B cell (primary cell): ENCODE measurements around the gene NTM. TPM values are rescaled to one million over a fixed set of nuclear protein-coding genes. Genes with fewer than 3 reads are reported as not detected.

ENCODE experiments used
- ATAC-seq: fragments of 200-7000 bp; cut with Tn5 transposase; one replicate; pipeline ENCODE4 v1.10.0; 2021; ENCODE audit warnings: low read depth, mild to moderate bottlenecking, moderate number of reproducible peaks, moderate library complexity
- CTCF ChIA-PET: fragments of 350-600 bp; sonication (Branson Sonifier 250); formaldehyde crosslinking; loops from one replicate; lab custom pipeline; 2021; ENCODE audit warnings: antibody characterized with exemption, inconsistent platforms; lab: Charles Lee
- POLR2A ChIA-PET: fragments of 350-600 bp; sonication (Branson Sonifier 250); formaldehyde crosslinking; loops from one replicate; lab custom pipeline; 2021; ENCODE audit warnings: antibody characterized with exemption; lab: Charles Lee
- DNase-seq: peaks from one replicate; pipeline ENCODE4 v3.0.0; 2013
- H2AFZ ChIP-seq: 2 replicates; pipeline ENCODE4 v1.6.1; 2012; ENCODE audit warnings: mild to moderate bottlenecking, low read depth, low read length; ENCODE audit not compliant: insufficient read depth, poor library complexity, severe bottlenecking
- H3K27ac ChIP-seq, 2 donors: 1 replicate in 1 of 2; 2 replicates in 1 of 2; pipeline ENCODE4 v1.5.1; 2012 to 2013; ENCODE audit warnings: low read length in 2 of 2, mild to moderate bottlenecking in 2 of 2, moderate library complexity in 1 of 2
- H3K27me3 ChIP-seq, 4 experiments: fragments of 200-600 bp in 1 of 4; sonication (generic) in 1 of 4; replicated peaks in 1 of 4; 1 replicate in 2 of 4; 2 replicates in 2 of 4; pipeline versions ENCODE4 v1.6.1 to v1.7.0; 2013 to 2016; ENCODE audit warnings: low read length in 3 of 4, mild to moderate bottlenecking in 2 of 4, mixed read lengths in 1 of 4, moderate library complexity in 1 of 4; ENCODE audit not compliant: insufficient read depth in 4 of 4, control insufficient read depth in 3 of 4; ENCODE audit errors: control extremely low read depth in 1 of 4
- H3K36me3 ChIP-seq, 2 experiments: replicated peaks in 1 of 2; 1 replicate in 1 of 2; 2 replicates in 1 of 2; pipeline versions ENCODE4 v1.6.1 to v1.7.1; 2013; ENCODE audit warnings: low read length in 1 of 2; ENCODE audit not compliant: insufficient read depth in 2 of 2, control insufficient read depth in 1 of 2; ENCODE audit errors: control extremely low read depth in 1 of 2, extremely low read depth in 1 of 2
- H3K4me1 ChIP-seq, 2 donors: fragments of 200-600 bp in 1 of 2; sonication (generic) in 1 of 2; 1 replicate in 1 of 2; 2 replicates in 1 of 2; pipeline versions ENCODE4 v1.5.1 to v1.6.1; 2013 to 2017; ENCODE audit warnings: low read length in 2 of 2; ENCODE audit not compliant: control insufficient read depth in 2 of 2, insufficient read depth in 2 of 2
- H3K4me2 ChIP-seq: replicated peaks from 2 replicates; pipeline ENCODE3; 2012; ENCODE audit warnings: mild to moderate bottlenecking, low read depth, low read length; ENCODE audit not compliant: poor library complexity, severe bottlenecking
- H3K4me3 ChIP-seq, 5 experiments: fragments of 200-600 bp in 1 of 5; sonication (generic) in 1 of 5; 1 replicate in 3 of 5; 2 replicates in 2 of 5; pipeline versions ENCODE4 v1.5.1 to v1.7.0; 2011 to 2016; ENCODE audit warnings: low read length in 4 of 5, mild to moderate bottlenecking in 4 of 5, low read depth in 2 of 5, control low read depth in 1 of 5, moderate library complexity in 1 of 5; ENCODE audit not compliant: insufficient read depth in 1 of 5; ENCODE audit errors: control extremely low read depth in 1 of 5, extremely low read depth in 1 of 5
- H3K79me2 ChIP-seq: fragments of 200-600 bp; sonication (generic); one replicate; pipeline ENCODE4 v1.6.0; 2016; ENCODE audit warnings: low read length; ENCODE audit not compliant: control insufficient read depth, insufficient read depth
- H3K9ac ChIP-seq: fragments of 200-600 bp; sonication (generic); 2 replicates; pipeline ENCODE4 v1.6.1; 2017; ENCODE audit warnings: mild to moderate bottlenecking, low read length, moderate library complexity
- H3K9me3 ChIP-seq, 3 donors: one replicate each; pipeline versions ENCODE4 v1.6.1 to v1.7.1; 2013; ENCODE audit warnings: low read length in 2 of 3; ENCODE audit not compliant: control insufficient read depth in 2 of 3, insufficient read depth in 1 of 3; ENCODE audit errors: control extremely low read depth in 1 of 3
- H4K20me1 ChIP-seq: 2 replicates; pipeline ENCODE4 v1.6.0; 2012; ENCODE audit warnings: mild to moderate bottlenecking, low read length; ENCODE audit not compliant: insufficient read depth, control insufficient read depth, poor library complexity, severe bottlenecking
- H3K27ac Mint-ChIP-seq: one replicate; pipeline ENCODE4 v1.8.0; 2021; ENCODE audit warnings: mixed read lengths
- H3K27me3 Mint-ChIP-seq: one replicate; pipeline ENCODE4 v1.8.0; 2021; ENCODE audit warnings: mixed read lengths
- H3K4me1 Mint-ChIP-seq: one replicate; pipeline ENCODE4 v1.8.0; 2021; ENCODE audit warnings: mixed read lengths
- H3K4me3 Mint-ChIP-seq: one replicate; pipeline ENCODE4 v1.8.0; 2021; ENCODE audit warnings: mixed read lengths
- H3K9me3 Mint-ChIP-seq: one replicate; pipeline ENCODE4 v1.8.0; 2022; ENCODE audit warnings: mixed read lengths; ENCODE audit not compliant: insufficient read depth
- CTCF ChIP-seq: fragments of 200-600 bp; IDR thresholded peaks from one replicate; pipeline ENCODE4 v1.8.0; 2022; ENCODE audit warnings: antibody characterized with exemption, mild to moderate bottlenecking
- EZH2 ChIP-seq: IDR thresholded peaks from 2 replicates; pipeline ENCODE4 v1.6.1; 2012; ENCODE audit warnings: borderline replicate concordance, low read depth, mild to moderate bottlenecking, moderate library complexity, low read length; ENCODE audit not compliant: insufficient read depth, poor library complexity, severe bottlenecking
- WGBS: methylation state at CpG from one replicate; pipeline ENCODE4 v1.1.5; 2013; ENCODE audit warnings: missing lambda C conversion rate; ENCODE audit not compliant: insufficient coverage; 5-methylcytosine and 5-hydroxymethylcytosine counted together
- intact Hi-C: fragments of 100-400 bp; cut with micrococcal nuclease; formaldehyde crosslinking; loops from one replicate; pipeline ENCODE4 v1.10.0; 2022
- polyA plus RNA-seq: library from polyadenylated mRNA; depleted of rRNA; stranded (reverse); fragments of >200 nt; gene quantifications from 2 replicates; pipeline ENCODE4 v1.2.3, GENCODE V29; 2012
- total RNA-seq, 2 donors: library from RNA; stranded (reverse); fragments of 120-200 nt in 1 of 2; gene quantifications; 1 replicate in 1 of 2; 2 replicates in 1 of 2; pipeline versions ENCODE4 v1.2.3 to v1.2.4, GENCODE V29; 2013 to 2022

Gene NTM
- total and polyA plus RNA-seq, 2 donors (not counting 1 experiment from before 2014, with no cell fraction given), result not detected

DNA sequence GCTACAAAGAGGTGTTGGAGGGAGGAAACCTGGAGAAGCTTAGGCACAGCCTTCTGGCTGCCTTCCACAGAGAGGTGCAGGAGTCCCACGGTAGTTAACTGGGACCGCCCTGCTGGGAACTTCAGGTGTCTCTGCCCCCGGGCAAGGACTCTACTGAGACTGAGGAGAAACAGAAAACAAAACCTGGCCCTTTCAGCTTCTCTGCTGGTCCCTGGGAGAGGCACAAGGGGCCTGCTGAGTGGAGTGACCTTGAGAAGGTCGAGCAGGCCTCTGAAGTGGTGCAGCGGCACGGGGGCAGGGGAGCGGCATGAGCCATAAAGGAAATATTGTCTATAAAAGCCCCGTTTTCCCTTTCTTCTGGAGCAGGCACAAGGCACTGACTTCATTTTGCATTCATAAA lies 38.9 kb downstream of the NTM start:
- Histone ChIP-seq H2AFZ (no peak overlapping the region), H3K27me3 (no peaks in the 10 kb centered on the region), H3K4me1 (no peaks in the 10 kb centered on the region), H4K20me1 (no peaks in the 10 kb centered on the region), H3K27ac (no peak overlapping the region), H3K4me2 (no peak overlapping the region), H3K9ac (no peak overlapping the region), H3K36me3 (no peaks in the 10 kb centered on the region), H3K9me3 (peaks cover 0 to 7% (median 0%) of the 10 kb centered on the region in 3 donors), H3K4me3 (no peak overlapping the region), H3K79me2 (no peaks in the 10 kb centered on the region)
- DNase-seq (no peak), ATAC-seq (no peak)
- TF ChIP-seq CTCF (no peak), EZH2 (no peak)
- POLR2A ChIA-PET, result no interaction called here
- Mint-ChIP-seq H3K4me1 (no peaks in the 10 kb centered on the region), H3K4me3 (no peak overlapping the region), H3K9me3 (no peaks in the 10 kb centered on the region), H3K27ac (no peak overlapping the region), H3K27me3 (no peaks in the 10 kb centered on the region)
- CTCF ChIA-PET, result no interaction called here
- WGBS, result 76% methylated on average over 8 of the region's 8 CpGs
- intact Hi-C loops, result no loop called here

- no peak overlapping the region for H3K4me3 Mint-ChIP-seq
- Histone ChIP-seq H3K4me1 (no peaks in the 10 kb centered on the region), H3K4me3 (no peak overlapping the region), H2AFZ (no peak overlapping the region), H3K36me3 (no peaks in the 10 kb centered on the region), H3K27ac (no peak overlapping the region), H3K4me2 (no peak overlapping the region), H3K79me2 (no peaks in the 10 kb centered on the region), H3K9me3 (peaks cover 0 to 7% (median 0%) of the 10 kb centered on the region in 3 donors), H3K27me3 (no peaks in the 10 kb centered on the region), H4K20me1 (no peaks in the 10 kb centered on the region), H3K9ac (no peak overlapping the region)
- H3K9me3 Mint-ChIP-seq, result no peaks in the 10 kb centered on the region
- ATAC-seq, result no peak
- no peak overlapping the region for H3K27ac Mint-ChIP-seq
- no peak for DNase-seq
- intact Hi-C loops, result no loop called here
- TF ChIP-seq EZH2, result no peak
- TF ChIP-seq CTCF, result no peak
- WGBS, result 87% methylated on average over 6 of the region's 6 CpGs
- POLR2A ChIA-PET, result no interaction called here
- H3K27me3 Mint-ChIP-seq, result no peaks in the 10 kb centered on the region
- CTCF ChIA-PET, result no interaction called here
- H3K4me1 Mint-ChIP-seq, result no peaks in the 10 kb centered on the region
Measured at GRCh38 chr11:131411636-131412035, 41.2 kb downstream of the NTM start.
